ENCODE results near the gene PHF3. TPM values are rescaled to one million over a fixed set of nuclear protein-coding genes. Genes with fewer than 3 reads are reported as not detected.

PHF3 gene
- total RNA-seq, 1 experiment from 2014 or later: 39.9 TPM

DNA sequence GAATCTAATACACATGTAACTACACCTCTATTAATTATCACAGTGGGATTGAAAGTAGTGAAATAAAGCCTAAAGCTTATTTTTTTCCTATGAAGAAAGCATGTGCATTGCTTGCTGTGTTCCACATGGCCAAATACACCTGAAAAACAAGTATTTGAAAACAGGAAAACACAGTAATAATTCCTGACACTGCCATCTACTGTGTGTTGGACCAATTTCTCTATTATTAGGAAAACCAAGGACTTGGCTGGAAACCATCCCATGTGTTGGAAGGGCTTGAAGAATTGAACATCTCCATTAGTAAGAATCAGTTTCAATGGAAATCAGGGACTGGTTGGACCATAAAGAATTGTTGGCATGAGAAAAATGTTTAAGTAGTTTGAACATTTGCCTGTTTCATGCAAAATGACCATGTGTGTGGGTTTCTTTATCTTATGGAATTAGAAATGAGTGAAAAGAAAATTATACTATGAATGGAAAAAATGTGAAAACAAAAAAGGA, 124.1 kb downstream of the PHF3 start:
- DNase-seq (ENCODE audit: low read depth): no peak

GRCh38 chr6:63760199-63760598, 124.6 kb downstream of the PHF3 start:
- DNase-seq (ENCODE audit: low read depth): no peak

DNA sequence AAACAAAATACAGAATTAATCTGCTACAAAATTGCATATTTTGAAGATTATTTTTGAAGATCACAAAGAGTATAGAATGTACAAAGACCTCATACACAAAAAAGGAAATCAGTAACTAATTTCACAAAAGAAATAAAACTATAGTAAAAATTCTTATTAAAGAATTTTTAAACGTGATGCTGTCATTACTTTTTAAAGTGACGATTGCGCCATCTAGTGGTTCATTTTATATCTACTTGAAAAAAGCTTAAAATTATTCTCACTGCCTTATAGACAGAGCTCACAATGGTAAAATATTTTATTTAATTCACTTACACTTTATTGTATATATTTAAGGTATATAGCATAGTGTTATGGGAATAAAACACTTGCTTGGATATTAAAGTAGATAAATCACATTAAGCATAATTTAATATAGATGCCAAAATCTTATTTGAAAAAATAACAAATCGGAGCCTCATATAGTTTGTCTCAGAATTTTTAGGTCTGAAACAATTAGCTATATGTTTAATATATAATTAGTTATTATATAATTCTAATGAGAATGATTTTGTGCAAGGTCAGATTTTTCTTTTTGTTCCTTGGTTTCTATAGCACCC, 128.8 kb downstream of the PHF3 start:
- peak; percentile 39 for DNase-seq (ENCODE audit: low read depth)

Small RNA genes within 50 kb of the gene (small RNA-seq; reads per million reads assigned to genes)
- not detected for gene AL513043.1

Other genes with a start within 250 kb of the PHF3 start
- gene PTP4A1, start 63.3 kb upstream of the PHF3 start, total RNA-seq (2014; rRNA removed; shearing (Covaris generic)): 15.8 and 42.8 TPM in 2 replicates